Endothelial cell of umbilical vein (primary cell): ENCODE data around the gene ELOVL2. TPM values are rescaled to one million over a fixed set of nuclear protein-coding genes. Genes with fewer than 3 reads are reported as not detected.

ENCODE experiments used
- BruUV-seq: library from RNA; stranded (reverse); fragments of 400-500 nt; replicated peaks from 2 replicates; lab custom pipeline; 2021; lab: Mats Ljungman, UMichigan
- CTCF ChIA-PET: fragments of 300-600, 350-600 bp; sonication (Branson Sonifier 250); formaldehyde crosslinking; loops from one replicate; lab custom pipeline; 2021; ENCODE audit warnings: antibody characterized with exemption, inconsistent platforms; lab: Charles Lee
- POLR2A ChIA-PET: fragments of 300-600, 350-600 bp; sonication (Branson Sonifier 250); formaldehyde crosslinking; loops from one replicate; lab custom pipeline; 2021; ENCODE audit warnings: antibody characterized with exemption, inconsistent platforms; lab: Charles Lee
- DNase-seq: peaks from one replicate; pipeline ENCODE4 v3.0.0-alpha.2; 2011; ENCODE audit warnings: low read depth, low spot score
- FAIRE-seq: peaks from 2 replicates; lab custom pipeline; 2011; peaks lifted over from hg19 to GRCh38; lab: Jason Lieb, UNC
- H2AFZ ChIP-seq: 2 replicates; pipeline ENCODE4 v1.6.0; 2012; ENCODE audit warnings: low read depth, low read length, control low read depth, inconsistent platforms
- H3K27ac ChIP-seq: 2 replicates; pipeline ENCODE4 v1.5.1; 2011; ENCODE audit warnings: low read depth, mild to moderate bottlenecking, control low read depth, low read length, moderate library complexity; ENCODE audit not compliant: insufficient read depth
- H3K27me3 ChIP-seq, 2 experiments: 2 replicates each; pipeline versions ENCODE4 v1.6.0 to v1.6.1; 2011; ENCODE audit warnings: low read length in 2 of 2, mixed read lengths in 1 of 2; ENCODE audit not compliant: control insufficient read depth in 2 of 2, insufficient read depth in 2 of 2
- H3K36me3 ChIP-seq, 2 experiments: 2 replicates in 1 of 2; 3 replicates in 1 of 2; pipeline ENCODE4 v1.5.1; 2011; ENCODE audit warnings: low read length in 2 of 2, mild to moderate bottlenecking in 1 of 2, moderate library complexity in 1 of 2; ENCODE audit not compliant: control insufficient read depth in 2 of 2, insufficient read depth in 2 of 2; ENCODE audit errors: extremely low read depth in 1 of 2
- H3K4me1 ChIP-seq: 3 replicates; pipeline ENCODE4 v1.5.1; 2011; ENCODE audit warnings: mild to moderate bottlenecking, low read length; ENCODE audit not compliant: control insufficient read depth, insufficient read depth; ENCODE audit errors: extremely low read depth
- H3K4me2 ChIP-seq: 2 replicates; pipeline ENCODE4 v1.6.1; 2011; ENCODE audit warnings: low read length, control low read depth, mixed read lengths; ENCODE audit not compliant: insufficient read depth
- H3K4me3 ChIP-seq, 3 experiments: fragments of 200-600 bp in 1 of 3; sonication (generic), shearing (Covaris generic) in 1 of 3; replicated peaks in 1 of 3; 2 replicates each; pipeline ENCODE4 v1.5.1; 2011 to 2016; ENCODE audit warnings: control low read depth in 3 of 3, low read length in 3 of 3, mild to moderate bottlenecking in 2 of 3, inconsistent platforms in 1 of 3, low read depth in 1 of 3, moderate library complexity in 1 of 3; ENCODE audit not compliant: insufficient read depth in 1 of 3
- H3K79me2 ChIP-seq: 2 replicates; pipeline ENCODE4 v1.6.0; 2012; ENCODE audit warnings: low read length, inconsistent platforms; ENCODE audit not compliant: control insufficient read depth, insufficient read depth
- H3K9ac ChIP-seq: replicated peaks from 2 replicates; pipeline ENCODE3; 2011; ENCODE audit warnings: low read length, control low read depth; ENCODE audit not compliant: insufficient read depth; ENCODE audit errors: extremely low read depth
- H3K9me1 ChIP-seq: replicated peaks from 3 replicates; pipeline ENCODE4 v1.6.0; 2011; ENCODE audit warnings: mild to moderate bottlenecking, low read length; ENCODE audit not compliant: control insufficient read depth, insufficient read depth; ENCODE audit errors: extremely low read depth
- H3K9me3 ChIP-seq: replicated peaks from 2 replicates; pipeline ENCODE4 v1.5.1; 2012; ENCODE audit warnings: low read length, inconsistent platforms; ENCODE audit not compliant: control insufficient read depth, insufficient read depth
- H4K20me1 ChIP-seq: replicated peaks from 2 replicates; pipeline ENCODE3; 2011; ENCODE audit warnings: mild to moderate bottlenecking, low read length; ENCODE audit not compliant: control insufficient read depth, insufficient read depth; ENCODE audit errors: extremely low read depth
- CTCF ChIP-seq, 2 donors: IDR thresholded peaks; 1 replicate in 1 of 2; 2 replicates in 1 of 2; pipeline ENCODE4 v1.5.1; 2011; ENCODE audit warnings: low read length in 2 of 2, mild to moderate bottlenecking in 2 of 2, moderate library complexity in 2 of 2, control low read depth in 1 of 2, inconsistent platforms in 1 of 2, low read depth in 1 of 2; ENCODE audit not compliant: insufficient read depth in 1 of 2; ENCODE audit errors: extremely low read depth in 1 of 2
- EZH2 ChIP-seq: IDR thresholded peaks from 2 replicates; pipeline ENCODE4 v1.6.1; 2012; ENCODE audit warnings: borderline replicate concordance, low read depth, mild to moderate bottlenecking, moderate library complexity, low read length, inconsistent platforms; ENCODE audit not compliant: severe bottlenecking
- FOS ChIP-seq: IDR thresholded peaks from 2 replicates; pipeline ENCODE4 v1.6.1; 2011; ENCODE audit warnings: mild to moderate bottlenecking, low read length, moderate library complexity, borderline replicate concordance; ENCODE audit not compliant: insufficient read depth
- GATA2 ChIP-seq: IDR thresholded peaks from 2 replicates; pipeline ENCODE4 v1.7.0; 2011; ENCODE audit warnings: low read depth, mild to moderate bottlenecking, moderate library complexity, mixed read lengths, low read length; ENCODE audit not compliant: insufficient read length, insufficient read depth
- JUN ChIP-seq: IDR thresholded peaks from 2 replicates; pipeline ENCODE4 v1.6.1; 2011; ENCODE audit warnings: borderline replicate concordance, low read depth; ENCODE audit not compliant: insufficient read length, insufficient read depth
- MAX ChIP-seq: IDR thresholded peaks from 2 replicates; pipeline ENCODE4 v1.6.1; 2011; ENCODE audit not compliant: insufficient read depth, insufficient read length
- MYC ChIP-seq: IDR thresholded peaks from one replicate; pipeline ENCODE4 v1.6.1; 2011; ENCODE audit warnings: mild to moderate bottlenecking, low read depth, low read length
- POLR2A ChIP-seq: IDR thresholded peaks from 2 replicates; pipeline ENCODE4 v1.6.1; 2012; ENCODE audit warnings: low read depth, mild to moderate bottlenecking, control low read depth, low read length
- POLR2AphosphoS5 ChIP-seq: IDR thresholded peaks from 2 replicates; pipeline ENCODE4 v1.6.1; 2012; ENCODE audit warnings: low read depth, mild to moderate bottlenecking, control low read depth, low read length, moderate library complexity; ENCODE audit not compliant: insufficient read depth
- dilution Hi-C: fragments of 300-500 bp; cut with MboI; formaldehyde crosslinking; loops from one replicate; pipeline ENCODE4 v1.15.0; 2019; ENCODE audit warnings: low sequenced_read_pairs; ENCODE audit not compliant: extremely low pct_ligation_motif_present
- intact Hi-C: fragments of 100-400 bp; cut with micrococcal nuclease; formaldehyde crosslinking; loops from one replicate; pipeline ENCODE4 v1.10.0; 2022
- polyA plus RNA-seq, 4 experiments: library from polyadenylated mRNA; depleted of rRNA in 3 of 4; stranded (reverse) in 3 of 4; unstranded in 1 of 4; fragments of >200 nt; gene quantifications; 2 replicates each; pipeline versions ENCODE4 v1.2.1 to v1.2.3, GENCODE V29; 2011 to 2012; ENCODE audit warnings: missing spikeins in 1 of 4
- total RNA-seq: library from RNA; stranded (reverse); gene quantifications from 2 replicates; pipeline ENCODE4 v1.2.3, GENCODE V29; 2021

Gene ELOVL2
- total and polyA plus RNA-seq, 2 donors (not counting 3 experiments of a cell fraction or from before 2014, with no cell fraction given): not detected

GRCh38 chr6:10991115-10991514 lies 53.0 kb downstream of the ELOVL2 start:
- Histone ChIP-seq H3K4me2 (no peak overlapping the region), H3K9ac (no peak overlapping the region), H2AFZ (no peak overlapping the region), H3K79me2 (no peaks in the 10 kb centered on the region), H4K20me1 (no peaks in the 10 kb centered on the region), H3K9me1 (no peaks in the 10 kb centered on the region), H3K27me3 (no peaks in the 10 kb centered on the region), H3K4me1 (no peaks in the 10 kb centered on the region), H3K4me3 (no peak overlapping the region), H3K36me3 (no peaks in the 10 kb centered on the region), H3K9me3 (no peaks in the 10 kb centered on the region), H3K27ac (no peak overlapping the region)
- no peak for TF ChIP-seq EZH2
- TF ChIP-seq CTCF (IDR thresholded peaks at IDR 0.05; ENCODE audit: extremely low read depth in 1 of 2, insufficient read depth in 1 of 2, low read depth in 1 of 2, low read length in 2 of 2): no peak
- TF ChIP-seq GATA2: no peak
- TF ChIP-seq MYC: no peak
- TF ChIP-seq POLR2A: no peak
- TF ChIP-seq POLR2AphosphoS5: no peak
- TF ChIP-seq FOS: no peak
- TF ChIP-seq MAX: no peak
- no peak for TF ChIP-seq JUN
- dilution Hi-C loops (no loop called here), intact Hi-C loops (no loop called here)
- no peak for FAIRE-seq
- DNase-seq: no peak
- ChIA-PET POLR2A (no interaction called here), CTCF (interaction anchor here (1.8 kb wide), 1 partner anchor 78 kb away, joined by 4 read pairs; no protein-coding TSS in a partner anchor)
- no TSS peak for BruUV-seq
